ENCODE data around the gene CUL1.

CUL1 gene

DNA sequence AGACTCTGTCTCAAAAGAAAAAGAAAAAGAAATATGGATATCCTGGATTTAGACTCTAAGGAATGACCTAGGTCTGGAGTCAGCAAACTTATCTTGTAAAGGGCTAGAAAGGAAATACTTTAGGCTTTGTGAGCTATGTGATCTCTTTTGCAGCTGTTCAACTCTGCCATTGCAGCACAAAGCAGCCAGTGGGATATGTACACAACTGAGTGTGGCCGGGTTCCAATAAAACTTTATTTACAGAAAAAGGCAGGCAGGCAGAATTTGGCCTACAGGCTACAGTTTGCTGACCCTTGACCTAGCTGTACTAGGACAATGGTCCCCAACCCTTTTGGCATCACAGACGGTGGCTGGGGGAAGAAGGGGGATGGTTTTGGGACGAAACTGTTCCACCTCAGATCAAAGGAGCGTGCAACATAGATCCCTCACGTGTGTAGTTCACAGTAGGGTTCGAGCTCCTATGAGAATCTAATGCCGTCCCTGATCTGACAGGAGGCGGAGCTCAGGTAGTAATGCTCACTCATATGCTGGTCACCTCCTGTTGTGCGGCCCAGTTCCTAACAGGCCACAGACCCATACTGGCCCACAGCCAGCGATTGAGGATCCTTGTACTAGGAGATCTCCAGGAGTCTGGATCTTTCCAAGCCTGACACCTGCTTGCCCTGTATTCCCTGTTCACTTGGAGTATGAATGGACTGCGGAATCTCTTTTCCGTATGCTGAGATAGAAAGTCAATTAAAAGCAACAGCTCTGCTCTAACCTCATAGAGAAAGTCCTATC lies 63.0 kb downstream of the CUL1 start:
- DNase-seq (ENCODE audit: low read depth in 2 of 2): no peak

DNA sequence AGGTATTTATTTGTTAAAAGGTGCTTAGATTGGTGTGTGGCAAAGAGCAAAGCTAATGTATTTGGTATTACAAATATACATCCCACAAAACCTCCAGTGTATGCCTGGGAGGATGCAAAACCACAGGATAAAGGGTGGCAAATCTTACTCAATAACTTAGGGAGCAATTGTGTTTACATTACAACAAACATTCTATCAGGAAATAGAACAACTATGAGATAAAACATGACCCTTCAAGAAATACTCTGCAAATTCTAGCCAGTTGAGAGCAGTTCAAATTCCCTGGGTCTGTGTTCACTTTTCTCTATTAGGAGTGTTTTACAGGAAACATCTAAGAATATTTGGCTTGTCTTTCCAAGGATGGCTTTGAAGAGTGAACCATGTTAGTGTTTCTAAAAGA lies 64.9 kb downstream of the CUL1 start:
- no peak for DNase-seq (ENCODE audit: low read depth in 2 of 2)

DNA sequence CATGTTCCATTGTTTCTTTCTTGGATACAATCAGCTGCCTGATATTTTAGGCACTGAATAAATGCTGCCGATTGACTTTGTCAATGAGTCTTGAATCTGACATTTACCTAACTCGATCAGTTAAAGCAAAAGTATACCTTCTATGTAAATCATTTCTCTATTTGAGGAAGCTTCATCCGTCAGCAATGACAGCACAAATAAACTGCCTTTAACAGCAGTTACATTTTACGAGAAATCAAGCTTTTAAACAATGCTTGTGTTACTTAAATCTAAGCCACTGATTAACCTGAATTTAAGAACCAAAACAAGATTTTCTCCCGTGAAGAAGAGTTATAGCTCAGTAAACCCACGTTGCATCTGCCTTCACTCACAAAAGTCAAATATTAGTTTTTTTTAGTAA lies 71.3 kb downstream of the CUL1 start:
- DNase-seq (ENCODE audit: low read depth in 2 of 2): no peak

DNA sequence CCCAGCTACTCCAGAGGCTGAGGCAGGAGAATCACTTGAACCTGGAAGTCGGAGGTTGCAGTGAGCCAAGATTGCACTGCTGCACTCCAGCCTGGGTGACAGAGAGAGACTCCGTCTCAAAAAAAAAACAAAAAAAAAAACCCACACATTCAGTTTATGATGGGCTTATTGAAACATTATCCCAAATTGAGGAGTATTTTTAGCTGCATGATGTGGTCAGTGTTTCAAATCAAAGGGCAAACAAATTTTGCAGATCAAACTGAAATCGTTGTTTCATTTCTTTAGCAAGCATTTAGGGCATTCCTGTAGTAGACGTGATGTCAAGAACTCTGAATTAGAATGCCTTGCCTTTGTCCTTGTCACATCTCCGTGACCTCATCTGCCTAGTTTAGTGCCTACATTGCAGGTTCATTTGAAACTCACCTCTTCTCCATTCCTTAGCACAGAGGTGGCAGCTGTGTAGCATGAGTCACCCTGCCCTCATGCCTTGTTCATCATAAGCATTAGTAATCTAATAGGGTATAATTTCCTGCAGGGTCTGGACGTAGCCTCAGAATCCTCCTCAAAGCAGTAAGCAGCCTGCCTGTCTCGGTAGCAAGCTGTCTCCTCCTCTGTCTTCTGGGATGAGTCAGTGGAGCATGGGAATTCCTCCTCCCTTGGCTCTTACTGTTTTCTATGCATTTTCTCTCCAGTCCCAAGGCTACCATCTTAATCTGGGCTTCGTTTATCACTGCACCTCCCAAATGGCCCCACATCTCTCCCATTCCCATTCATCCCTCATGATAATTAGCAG lies 73.8 kb downstream of the CUL1 start:
- no peak for DNase-seq (ENCODE audit: low read depth in 2 of 2)

DNA sequence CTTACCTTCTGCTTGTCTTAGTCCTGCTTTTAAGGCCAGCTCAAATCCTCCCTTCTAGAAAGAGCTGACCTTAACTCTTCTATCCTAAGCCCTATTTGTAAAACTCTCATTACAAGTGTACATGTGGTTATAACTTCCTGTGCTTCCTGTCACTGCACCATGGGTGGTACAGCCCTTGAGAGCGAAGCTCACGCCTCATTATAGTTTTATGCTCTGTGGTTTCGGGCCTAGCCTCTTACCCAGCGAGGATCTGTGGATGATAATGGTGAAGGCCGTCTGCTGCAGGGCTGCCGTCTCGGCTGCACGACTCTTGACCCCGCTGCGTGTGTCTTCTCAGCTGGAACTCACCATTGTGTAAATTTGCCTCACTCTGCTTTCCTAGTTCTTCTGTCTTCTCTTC lies 74.6 kb downstream of the CUL1 start:
- no peak for DNase-seq (ENCODE audit: low read depth in 2 of 2)

DNA sequence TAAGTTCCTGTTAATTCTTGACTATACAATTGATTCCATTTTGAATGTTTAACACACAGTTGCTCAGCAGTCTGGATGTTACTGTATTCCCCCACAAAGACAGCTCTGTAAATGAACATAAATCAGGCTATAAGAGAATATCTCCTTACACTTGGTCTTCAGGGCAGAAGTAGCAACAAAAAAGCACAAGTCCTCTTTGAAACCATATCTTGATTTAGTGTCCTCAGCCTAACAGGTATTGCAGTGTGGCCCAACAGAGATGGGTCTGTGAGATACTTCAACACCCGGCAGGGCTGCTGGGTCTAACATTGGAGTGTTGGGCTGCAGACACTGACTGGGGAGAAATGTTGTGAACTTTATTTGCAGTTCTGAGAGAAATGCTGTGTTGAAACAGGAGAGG lies 75.8 kb downstream of the CUL1 start:
- no peak for DNase-seq (ENCODE audit: low read depth in 2 of 2)

DNA sequence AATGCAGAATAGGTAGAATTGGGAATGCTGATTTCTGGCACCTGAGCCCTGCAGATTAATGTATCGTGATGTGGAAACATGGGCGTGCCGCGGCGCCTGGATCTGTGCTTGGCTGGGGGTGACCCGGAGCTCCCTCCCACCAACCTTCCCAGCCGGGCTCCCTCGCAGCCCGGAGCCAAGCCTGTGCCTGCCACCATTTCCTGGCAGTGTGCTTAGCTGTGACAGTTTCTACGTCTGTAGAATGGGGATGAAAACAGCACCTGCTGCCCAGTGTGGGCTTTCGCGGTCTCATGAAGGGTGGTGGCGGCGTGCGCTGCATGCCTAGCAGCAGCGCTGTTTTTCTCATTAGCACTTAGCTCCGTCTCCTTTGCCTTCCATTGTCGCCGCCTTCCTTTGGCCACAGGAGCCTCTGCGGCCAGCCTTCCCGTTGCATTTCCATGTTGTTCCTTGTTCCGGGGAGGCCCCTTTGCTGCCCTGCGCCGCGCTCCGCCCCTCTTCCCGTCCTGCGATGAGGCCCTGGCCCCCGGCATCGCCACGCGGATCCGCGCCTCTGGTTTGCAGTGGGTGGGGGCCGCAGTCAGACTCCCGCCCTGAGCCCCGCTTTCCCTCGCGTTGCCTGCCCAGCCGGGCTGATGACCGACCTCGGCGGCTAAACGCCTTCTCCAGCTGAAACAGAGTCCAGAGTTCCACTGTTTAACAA lies 84.2 kb downstream of the CUL1 start:
- no peak for DNase-seq (ENCODE audit: low read depth in 2 of 2)

DNA sequence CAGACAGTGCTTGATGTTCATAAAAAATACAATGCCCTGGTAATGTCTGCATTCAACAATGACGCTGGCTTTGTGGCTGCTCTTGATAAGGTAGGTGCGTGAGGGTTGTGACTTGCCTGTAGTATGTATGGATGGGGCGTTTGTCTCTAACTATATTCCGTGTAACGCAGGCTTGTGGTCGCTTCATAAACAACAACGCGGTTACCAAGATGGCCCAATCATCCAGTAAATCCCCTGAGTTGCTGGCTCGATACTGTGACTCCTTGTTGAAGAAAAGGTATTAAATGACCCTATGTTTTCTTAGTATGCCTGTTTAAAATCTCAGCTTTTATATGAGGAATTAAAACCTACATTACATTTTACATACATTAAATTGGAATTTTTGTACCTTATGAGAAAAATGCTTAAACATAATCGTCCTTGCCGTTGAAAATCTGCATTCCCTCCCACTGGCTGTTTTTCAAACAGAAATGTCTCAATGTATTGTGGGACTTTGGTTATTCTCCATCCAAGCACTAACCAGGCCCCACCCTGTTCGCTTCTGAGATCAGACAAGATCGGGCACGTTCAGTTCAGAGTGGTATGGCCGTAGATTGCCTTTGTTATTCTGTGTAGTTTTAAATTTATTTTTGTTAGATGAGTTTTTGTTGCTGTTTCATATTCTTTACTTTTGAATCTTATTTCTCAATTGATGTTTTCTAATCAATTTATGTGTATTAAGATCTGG lies 85.3 kb downstream of the CUL1 start:
- DNase-seq (ENCODE audit: low read depth in 2 of 2): no peak

DNA sequence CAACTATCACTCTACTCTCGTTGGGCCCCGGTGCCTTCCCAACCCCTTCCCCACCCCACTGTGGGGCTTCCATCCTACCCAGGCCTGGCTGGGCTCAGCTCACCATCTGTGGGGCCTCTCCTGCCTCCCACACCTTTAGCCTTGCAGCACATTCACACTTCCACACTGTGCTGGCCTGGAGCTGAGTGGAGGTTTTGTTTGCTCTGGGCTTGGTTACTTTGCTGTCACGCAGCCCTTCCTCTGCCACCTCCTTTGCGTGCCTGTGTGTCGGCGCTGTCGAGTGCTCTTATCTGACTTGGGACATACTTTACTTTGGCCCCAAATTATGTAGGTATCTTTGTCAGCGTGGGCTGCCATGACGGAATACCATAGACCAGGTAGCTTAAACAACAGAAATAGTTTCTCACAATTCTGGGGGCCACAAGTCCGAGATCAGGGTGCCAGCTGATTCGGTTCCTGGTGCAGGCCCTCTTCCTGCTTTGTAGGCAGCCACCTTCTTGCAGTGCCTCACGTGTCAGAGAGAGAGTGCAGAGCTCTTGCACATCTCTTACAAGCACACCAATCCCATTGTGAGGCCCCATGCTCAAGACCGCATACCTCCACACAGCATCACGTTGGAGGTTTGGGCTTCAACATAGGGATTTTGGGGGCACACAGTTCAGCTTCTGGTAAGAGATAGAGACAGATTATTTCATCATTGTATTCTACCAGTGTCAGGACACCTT lies 89.0 kb downstream of the CUL1 start:
- DNase-seq (ENCODE audit: low read depth in 2 of 2): no peak

DNA sequence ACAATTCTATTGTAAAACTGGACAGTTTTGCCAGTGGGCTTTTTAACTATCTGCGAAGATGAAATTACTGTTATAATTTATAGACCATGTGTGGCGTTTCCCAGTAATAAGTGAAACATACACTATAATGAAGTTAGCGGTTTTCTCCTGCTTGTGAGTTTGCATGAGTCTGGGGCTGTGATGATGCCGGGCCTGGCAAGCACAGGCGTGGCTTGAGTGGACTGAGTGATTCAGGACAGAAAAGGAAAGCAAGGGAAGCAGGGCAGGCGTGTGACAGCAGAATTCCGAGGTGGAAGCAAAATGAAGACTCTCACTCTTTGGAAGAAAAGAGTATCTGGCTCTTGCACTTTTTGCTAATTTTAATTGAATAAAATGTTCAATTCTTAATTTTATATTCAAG lies 90.5 kb downstream of the CUL1 start:
- DNase-seq (ENCODE audit: low read depth in 2 of 2): no peak

DNA sequence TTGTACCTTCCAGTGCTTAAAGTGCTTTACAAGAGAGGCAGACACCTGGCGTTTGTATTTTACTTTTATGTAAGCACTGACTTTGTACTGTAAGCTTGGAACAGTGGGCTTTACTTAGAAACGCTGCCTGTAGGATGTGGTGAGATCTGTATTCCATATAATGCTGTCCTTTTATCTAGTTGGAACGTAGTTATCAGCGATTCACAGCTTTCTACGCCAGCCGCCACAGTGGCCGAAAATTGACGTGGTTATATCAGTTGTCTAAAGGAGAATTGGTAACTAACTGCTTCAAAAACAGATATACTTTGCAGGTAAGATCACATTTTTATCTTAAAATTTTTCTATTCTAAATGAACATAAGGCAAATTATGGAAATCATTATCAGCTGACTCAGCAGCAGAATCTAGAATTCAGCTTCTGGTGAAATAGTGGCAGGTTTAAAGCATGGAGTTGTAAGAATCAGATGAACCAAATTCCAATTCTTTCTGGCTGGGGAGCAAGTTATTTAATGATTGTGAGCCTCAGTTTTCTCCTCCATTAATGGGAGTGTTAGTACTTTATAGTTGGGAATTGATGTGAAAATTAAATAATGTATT lies 91.5 kb downstream of the CUL1 start:
- no peak for DNase-seq (ENCODE audit: low read depth in 2 of 2)

DNA sequence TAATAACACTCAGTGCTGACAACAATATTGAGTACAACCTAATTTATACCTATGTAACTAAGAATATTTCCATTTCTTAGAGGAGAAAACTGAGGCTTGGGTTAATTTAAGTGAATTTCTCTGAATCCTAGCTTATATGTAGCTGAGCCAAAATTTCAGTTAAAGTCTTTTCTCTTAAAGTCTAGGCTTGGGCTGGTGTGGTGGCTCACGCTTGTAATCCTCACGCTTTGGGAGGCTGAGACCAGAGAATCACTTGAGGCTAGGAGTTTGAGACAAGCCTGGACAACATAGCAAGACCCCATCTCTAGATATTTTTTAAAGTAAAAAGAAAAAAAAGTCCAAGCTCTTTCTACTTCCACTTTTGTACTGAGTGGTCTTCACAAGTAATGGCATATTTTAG lies 92.1 kb downstream of the CUL1 start:
- DNase-seq (ENCODE audit: low read depth in 2 of 2): no peak

DNA sequence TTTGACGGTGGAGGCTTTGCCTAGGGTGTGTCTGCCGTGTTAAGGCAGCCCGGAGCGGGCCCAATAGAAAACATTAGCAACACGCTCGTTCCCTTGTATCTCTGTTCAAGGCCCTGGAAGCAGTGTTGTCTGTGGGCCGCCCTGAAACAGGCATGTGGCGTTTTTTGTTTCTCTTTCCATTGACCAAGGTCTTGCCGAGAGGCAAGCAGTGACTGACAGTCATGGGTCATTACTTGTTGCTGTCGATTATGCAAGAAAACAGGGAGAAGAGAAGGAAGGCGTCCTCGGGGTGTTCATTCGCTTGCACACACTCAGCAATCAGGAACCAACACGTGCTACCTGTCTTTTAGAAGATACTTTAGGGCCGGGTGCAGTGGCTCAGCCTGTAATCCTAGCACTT lies 92.8 kb downstream of the CUL1 start:
- DNase-seq (ENCODE audit: low read depth in 2 of 2): no peak

DNA sequence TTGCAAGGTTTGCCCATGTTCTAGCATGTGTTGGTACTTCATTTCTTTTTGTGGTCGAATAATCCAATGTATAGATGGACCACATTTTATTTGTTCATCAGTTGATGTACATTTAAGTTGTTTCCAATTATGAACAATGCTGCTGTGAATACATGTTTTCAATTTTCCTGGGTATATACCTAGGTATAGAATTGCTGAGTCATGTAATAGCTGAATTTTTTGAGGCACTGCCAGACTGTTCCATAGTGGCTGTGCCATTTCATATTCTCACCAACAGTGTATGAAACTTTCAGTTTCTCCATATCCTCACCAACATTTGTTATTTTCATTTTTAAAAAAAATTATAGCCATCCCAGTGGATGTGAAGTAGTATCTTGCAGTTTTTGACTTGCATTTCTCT lies 94.9 kb downstream of the CUL1 start:
- DNase-seq (ENCODE audit: low read depth in 2 of 2): no peak

DNA sequence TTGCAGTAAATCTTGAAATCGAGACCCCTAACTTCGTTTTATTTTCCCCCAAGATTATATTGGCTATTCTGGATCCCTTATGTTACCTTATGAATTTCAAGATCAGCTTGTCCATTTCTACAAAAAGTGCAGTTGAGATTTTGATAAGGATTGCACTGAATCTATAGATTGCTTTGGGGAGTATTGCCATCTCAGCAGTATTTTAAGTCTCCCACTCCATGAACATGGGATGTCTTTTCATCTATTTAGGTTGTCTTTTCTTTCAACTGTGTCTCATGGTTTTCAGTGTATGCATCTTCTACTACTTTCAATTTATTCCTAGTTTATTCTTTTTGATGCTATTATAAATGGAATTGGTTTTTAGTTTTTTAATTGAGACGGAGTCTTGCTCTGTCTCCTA lies 95.8 kb downstream of the CUL1 start:
- DNase-seq (ENCODE audit: low read depth in 2 of 2): no peak

DNA sequence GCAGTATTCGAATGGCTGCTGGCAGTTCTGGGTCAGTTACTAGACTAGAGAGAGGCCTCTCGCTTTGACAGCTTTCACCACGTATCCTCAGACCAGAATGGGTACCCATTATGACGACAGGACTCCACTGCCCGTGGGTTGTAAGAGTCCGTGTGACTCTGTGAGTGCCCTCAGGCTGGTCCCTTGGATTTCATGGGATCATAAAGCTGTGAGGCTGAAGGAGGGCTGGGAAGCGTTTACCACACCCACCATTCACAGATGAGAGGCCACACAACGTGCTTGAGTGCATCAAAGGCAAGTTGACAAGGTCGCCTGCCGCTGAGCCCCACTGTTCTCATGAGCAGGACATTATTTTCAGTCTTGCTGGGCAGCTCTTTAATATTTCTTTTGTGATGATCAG lies 98.1 kb downstream of the CUL1 start:
- no peak for DNase-seq (ENCODE audit: low read depth in 2 of 2)

DNA sequence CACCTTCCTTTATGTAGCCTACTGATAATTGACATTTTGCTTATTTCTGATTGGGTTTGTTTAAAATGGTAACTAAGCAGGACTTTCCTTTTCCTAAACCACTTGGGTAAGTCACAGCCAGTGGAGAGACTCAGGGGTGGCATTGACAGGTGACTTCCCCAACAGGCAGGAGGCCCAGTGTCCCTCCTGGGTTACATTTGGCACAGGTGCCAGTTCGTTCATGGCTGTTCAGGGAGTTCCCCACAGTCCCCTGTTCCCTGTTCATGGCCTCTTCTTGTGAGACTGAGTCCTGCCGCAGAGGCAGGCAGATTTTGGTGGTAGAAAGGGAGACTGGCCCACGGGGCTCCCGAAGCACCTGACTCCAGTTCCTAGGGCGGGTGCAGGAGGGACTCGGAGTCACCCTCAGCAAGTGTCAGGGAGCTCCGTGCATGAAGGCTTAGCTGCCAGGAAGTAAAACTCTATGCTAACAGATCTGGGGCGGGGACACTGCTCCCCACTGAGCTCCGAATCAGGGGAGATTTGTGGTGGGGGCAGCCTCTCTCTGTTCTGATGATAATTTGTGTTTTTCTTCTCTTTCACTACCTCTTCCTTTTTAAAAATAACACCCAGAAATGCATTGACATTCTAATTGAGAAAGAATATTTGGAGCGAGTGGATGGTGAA lies 101.3 kb downstream of the CUL1 start:
- DNase-seq (ENCODE audit: low read depth in 2 of 2): no peak

DNA sequence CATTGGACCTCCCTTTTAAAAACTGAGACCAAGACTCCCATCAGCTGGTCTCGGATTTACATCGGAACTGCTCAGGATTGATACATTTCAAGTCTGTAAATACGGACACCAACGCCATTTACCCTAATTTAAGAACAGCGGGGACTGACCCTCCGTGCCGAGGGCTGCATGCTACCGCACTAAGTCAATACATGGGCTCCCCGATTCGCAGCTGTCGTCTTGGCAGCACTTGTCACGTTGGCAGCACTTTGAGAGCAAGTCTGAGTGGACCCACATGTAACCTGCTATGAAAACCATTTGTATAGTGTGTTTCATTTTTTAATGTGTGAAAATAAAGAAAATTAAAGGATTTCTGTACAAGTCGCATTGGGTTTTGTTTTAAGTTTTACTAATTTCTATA lies 102.0 kb downstream of the CUL1 start:
- no peak for DNase-seq (ENCODE audit: low read depth in 2 of 2)

DNA sequence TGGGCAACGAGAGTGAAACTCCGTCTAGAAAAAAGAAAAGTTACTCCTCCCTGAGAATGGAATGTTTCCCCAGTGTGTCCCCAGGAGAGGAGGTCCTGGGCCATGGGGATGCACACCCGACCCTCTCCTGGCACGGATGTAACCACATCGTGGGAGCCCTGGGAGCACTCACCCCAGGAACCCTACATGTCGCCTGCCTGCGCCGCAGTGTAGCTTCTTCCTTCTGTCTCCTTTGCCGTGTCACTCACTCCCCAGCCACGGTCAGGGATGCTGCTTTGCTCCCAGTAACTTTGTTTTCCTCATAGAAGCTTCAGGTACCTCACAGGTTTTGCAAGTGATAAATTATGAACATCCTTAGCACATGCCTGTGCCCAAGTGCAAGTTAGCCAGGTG lies 103.4 kb downstream of the CUL1 start:
- DNase-seq (ENCODE audit: low read depth in 2 of 2): no peak

DNA sequence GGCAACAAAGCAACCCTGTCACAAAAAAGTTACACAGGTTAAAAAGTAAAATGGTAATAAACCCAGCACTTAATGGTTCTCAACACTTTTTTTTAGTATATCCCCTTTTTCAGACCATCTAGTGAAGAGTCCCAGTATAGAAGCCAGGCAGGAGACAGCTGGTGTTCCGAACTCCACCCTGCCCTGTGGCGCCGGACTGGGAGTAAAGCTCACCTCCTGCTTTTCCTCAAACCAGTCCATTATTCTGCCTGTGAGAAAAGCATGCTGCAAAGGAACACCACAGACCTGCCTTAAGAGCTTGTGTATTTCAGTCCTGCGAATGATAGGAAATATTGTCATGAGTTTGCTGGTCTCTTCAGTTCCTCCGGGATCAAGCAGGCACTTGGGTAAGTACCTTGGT lies 104.4 kb downstream of the CUL1 start:
- no peak for DNase-seq (ENCODE audit: low read depth in 2 of 2)
